HG02973 (cell line): Measurements from ENCODE around the gene KIAA1958.
"Not testable (repeated sequence)": the region's sequence is repeated elsewhere in the genome, so short reads cannot be mapped to it uniquely, and the experiment has no call there.

ENCODE experiments used
- ATAC-seq: cut with Tn5 transposase; IDR thresholded peaks from one replicate; pipeline ENCODE4 v1.9.1; 2021; ENCODE audit warnings: moderate library complexity; ENCODE audit not compliant: unreplicated experiment

The KIAA1958 gene

GRCh38 chr9:112582371-112583262, 96.0 kb downstream of the KIAA1958 start:
- ATAC-seq = no peak

GRCh38 chr9:112586599-112587155, 100.0 kb downstream of the KIAA1958 start:
- ATAC-seq = no peak

- not testable (repeated sequence) for ATAC-seq
Measured at GRCh38 chr9:112591875-112592274, 105.2 kb downstream of the KIAA1958 start.

GRCh38 chr9:112599732-112600131, 113.1 kb downstream of the KIAA1958 start:
- ATAC-seq = no peak

- ATAC-seq = no peak
Measured at GRCh38 chr9:112601636-112602035, 115.0 kb downstream of the KIAA1958 start.

GRCh38 chr9:112604790-112605189, 118.2 kb downstream of the KIAA1958 start:
- ATAC-seq = no peak

- ATAC-seq = peak; percentile 97
Measured at GRCh38 chr9:112605518-112605917, 118.9 kb downstream of the KIAA1958 start.

GRCh38 chr9:112605963-112606699, 119.5 kb downstream of the KIAA1958 start:
- no peak for ATAC-seq

- no peak for ATAC-seq
Measured at GRCh38 chr9:112608851-112609250, 122.2 kb downstream of the KIAA1958 start.

GRCh38 chr9:112615584-112616266, 129.1 kb downstream of the KIAA1958 start:
- no peak for ATAC-seq

- no peak for ATAC-seq
Measured at GRCh38 chr9:112617371-112617770, 130.7 kb downstream of the KIAA1958 start.

GRCh38 chr9:112618385-112619009, 131.9 kb downstream of the KIAA1958 start:
- ATAC-seq = no peak

GRCh38 chr9:112620388-112620787, 133.8 kb downstream of the KIAA1958 start:
- ATAC-seq = no peak

GRCh38 chr9:112621018-112621655, 134.5 kb downstream of the KIAA1958 start:
- no peak for ATAC-seq

- no peak for ATAC-seq
Measured at GRCh38 chr9:112623198-112623597, 136.6 kb downstream of the KIAA1958 start.

- ATAC-seq = no peak
Measured at GRCh38 chr9:112624711-112625707, 138.4 kb downstream of the KIAA1958 start.

- no peak for ATAC-seq
Measured at GRCh38 chr9:112629671-112630485, 143.3 kb downstream of the KIAA1958 start.
